GM12892 (cell line): ENCODE measurements around the gene PATL2.

Experiments used
- POLR2A ChIP-seq: IDR thresholded peaks from 2 replicates; pipeline ENCODE4 v1.6.1; 2011; ENCODE audit warnings: low read depth, low read length, control low read depth
- TAF1 ChIP-seq: IDR thresholded peaks from 2 replicates; pipeline ENCODE4 v1.6.1; 2011; ENCODE audit warnings: low read depth, mild to moderate bottlenecking, control low read depth, low read length, borderline replicate concordance

DNA sequence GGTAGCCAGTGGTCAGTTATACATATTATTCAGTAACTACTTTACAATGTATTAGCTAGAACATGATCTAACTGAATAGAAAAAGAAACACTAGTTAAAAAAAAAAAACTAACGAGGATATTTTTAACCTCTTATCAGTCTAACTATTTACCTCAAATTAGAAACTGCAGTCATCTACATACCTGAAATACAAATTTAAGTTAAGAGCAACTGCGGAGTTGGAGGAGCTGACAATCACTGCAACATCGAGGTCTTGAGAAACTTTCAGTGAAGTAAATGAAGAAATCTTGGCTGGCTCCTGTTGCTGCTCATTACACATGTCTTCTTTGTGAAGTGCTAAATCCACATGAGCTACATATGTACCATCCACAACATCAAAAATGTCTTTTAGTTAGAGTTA is 54.2 kb downstream of the PATL2 start:
- TF ChIP-seq POLR2A (no peak), TAF1 (no peak)
